Measurements from ENCODE around the gene PPP2R5C.

PPP2R5C gene

DNA sequence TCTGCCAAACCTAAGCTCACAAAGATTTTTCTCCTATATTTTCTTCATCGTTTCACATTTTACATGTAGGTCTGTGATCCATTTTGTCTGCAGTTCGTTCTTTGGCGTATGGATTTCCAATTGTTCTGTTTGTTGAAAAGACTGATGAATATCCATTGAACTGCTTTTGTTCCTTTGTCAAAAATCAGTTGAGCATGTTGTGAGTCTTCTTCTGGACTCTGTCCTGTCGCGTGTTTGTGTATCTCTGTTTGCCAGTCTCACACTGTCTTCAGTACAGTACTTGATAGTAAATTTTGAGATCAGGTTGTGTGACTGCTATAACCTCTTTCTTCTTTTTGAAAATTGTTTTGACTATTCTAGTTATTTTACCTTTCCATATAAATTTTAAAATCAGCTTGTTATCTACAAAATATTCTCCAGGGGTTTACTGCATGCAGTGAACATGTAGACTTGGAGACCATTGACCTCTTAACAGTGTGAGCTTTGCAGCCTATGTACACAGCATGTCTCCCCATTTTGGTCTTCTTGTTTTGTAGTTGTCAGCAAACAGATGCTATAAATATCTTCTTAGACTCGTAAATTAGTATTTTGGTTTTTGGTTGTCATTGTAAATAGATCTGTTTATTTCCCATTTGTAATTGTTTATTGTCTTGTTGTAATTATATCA is 108.9 kb downstream of the PPP2R5C start:
- TF ChIP-seq, protein P1, sequence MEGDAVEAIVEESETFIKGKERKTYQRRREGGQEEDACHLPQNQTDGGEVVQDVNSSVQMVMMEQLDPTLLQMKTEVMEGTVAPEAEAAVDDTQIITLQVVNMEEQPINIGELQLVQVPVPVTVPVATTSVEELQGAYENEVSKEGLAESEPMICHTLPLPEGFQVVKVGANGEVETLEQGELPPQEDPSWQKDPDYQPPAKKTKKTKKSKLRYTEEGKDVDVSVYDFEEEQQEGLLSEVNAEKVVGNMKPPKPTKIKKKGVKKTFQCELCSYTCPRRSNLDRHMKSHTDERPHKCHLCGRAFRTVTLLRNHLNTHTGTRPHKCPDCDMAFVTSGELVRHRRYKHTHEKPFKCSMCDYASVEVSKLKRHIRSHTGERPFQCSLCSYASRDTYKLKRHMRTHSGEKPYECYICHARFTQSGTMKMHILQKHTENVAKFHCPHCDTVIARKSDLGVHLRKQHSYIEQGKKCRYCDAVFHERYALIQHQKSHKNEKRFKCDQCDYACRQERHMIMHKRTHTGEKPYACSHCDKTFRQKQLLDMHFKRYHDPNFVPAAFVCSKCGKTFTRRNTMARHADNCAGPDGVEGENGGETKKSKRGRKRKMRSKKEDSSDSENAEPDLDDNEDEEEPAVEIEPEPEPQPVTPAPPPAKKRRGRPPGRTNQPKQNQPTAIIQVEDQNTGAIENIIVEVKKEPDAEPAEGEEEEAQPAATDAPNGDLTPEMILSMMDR (IDR thresholded peaks at IDR 0.05) = no peak
- no peak for DNase-seq (ENCODE audit: low spot score)
- Histone ChIP-seq H3K4me3 (no peak overlapping the region), H3K27ac (no peak overlapping the region)

DNA sequence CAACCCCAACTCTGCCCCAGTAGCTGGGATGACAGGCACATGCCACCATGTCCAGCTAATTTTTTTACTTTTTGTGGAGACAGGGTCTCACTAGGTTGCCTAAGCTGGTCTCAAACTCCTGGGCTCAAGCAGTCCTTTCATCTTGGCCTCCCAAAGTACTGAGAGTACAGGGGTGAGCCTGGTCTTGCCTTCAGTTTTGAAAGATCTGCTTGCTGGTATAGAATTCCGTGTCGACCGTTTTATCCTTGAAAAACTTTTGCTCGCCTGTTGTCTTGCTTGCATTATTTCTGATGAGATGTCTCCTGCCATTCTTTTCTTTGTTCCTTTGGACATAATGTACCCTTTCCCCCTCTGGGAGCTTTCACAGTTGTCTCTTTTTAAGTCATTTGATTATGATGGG is 110.8 kb downstream of the PPP2R5C start:
- Histone ChIP-seq H3K27ac (no peak overlapping the region), H3K4me3 (no peak overlapping the region)
- no peak for DNase-seq (ENCODE audit: low spot score)
- TF ChIP-seq, protein P1 (IDR thresholded peaks at IDR 0.05) = no peak

DNA sequence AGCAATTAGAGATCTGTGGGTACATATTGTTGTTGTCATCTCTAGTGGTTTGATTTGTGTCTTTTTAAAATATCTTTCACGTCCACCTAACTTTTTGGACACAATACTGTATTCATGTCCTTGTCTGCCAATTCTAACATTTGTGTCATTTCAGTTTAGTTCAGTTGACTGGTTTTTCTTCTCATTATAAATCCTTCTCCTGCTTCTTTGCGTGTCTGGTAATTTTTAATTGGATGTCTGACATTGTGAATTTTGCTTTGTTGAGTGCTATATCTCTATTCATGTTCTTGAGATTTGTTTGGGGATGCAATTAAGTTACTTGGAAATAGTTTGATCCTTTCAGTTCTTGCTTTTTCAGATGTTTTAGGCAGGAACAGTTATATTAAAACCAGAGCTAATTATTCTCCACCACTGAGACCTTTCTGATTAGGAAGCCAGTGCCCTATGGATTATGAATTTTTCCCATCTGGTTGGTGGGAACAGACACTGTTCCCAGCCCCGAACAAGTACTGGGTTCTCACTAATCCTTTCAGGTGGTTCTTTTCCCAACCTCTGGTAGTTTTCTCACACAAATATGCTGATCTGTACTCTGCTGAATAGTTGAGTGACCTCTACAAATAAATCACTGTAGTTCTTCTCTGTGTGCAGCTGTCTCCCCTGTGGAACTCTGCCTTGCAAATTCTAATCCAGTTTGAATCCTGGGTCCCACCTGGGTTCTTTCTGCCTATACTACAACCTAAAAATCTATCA is 111.7 kb downstream of the PPP2R5C start:
- no peak overlapping the region for H3K27ac ChIP-seq
- TF ChIP-seq, protein P1 (IDR thresholded peaks at IDR 0.05) = no peak
- no peak overlapping the region for H3K4me3 ChIP-seq
- no peak for DNase-seq (ENCODE audit: low spot score)

DNA sequence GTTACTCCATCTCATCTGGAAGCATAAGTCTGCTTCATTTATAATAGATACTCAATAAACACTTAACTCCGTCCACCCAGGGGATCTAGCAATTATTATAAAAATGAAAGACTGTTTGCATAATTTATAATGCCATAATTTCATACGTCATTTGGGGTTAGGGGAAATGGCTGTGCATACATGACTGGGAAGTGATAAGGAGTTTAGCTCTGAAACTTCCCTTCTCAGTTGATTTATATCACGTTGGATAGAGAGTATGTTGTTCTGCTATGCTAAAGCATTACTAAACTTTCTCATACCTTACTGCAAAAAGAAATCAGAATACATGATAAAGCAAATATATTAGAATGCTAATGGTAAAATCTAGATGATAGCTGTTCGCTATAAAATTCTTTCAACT is 112.5 kb downstream of the PPP2R5C start:
- no peak for DNase-seq (ENCODE audit: low spot score)
- no peak overlapping the region for H3K27ac ChIP-seq
- H3K4me3 ChIP-seq = no peak overlapping the region
- TF ChIP-seq, protein P1 (IDR thresholded peaks at IDR 0.05) = no peak

DNA sequence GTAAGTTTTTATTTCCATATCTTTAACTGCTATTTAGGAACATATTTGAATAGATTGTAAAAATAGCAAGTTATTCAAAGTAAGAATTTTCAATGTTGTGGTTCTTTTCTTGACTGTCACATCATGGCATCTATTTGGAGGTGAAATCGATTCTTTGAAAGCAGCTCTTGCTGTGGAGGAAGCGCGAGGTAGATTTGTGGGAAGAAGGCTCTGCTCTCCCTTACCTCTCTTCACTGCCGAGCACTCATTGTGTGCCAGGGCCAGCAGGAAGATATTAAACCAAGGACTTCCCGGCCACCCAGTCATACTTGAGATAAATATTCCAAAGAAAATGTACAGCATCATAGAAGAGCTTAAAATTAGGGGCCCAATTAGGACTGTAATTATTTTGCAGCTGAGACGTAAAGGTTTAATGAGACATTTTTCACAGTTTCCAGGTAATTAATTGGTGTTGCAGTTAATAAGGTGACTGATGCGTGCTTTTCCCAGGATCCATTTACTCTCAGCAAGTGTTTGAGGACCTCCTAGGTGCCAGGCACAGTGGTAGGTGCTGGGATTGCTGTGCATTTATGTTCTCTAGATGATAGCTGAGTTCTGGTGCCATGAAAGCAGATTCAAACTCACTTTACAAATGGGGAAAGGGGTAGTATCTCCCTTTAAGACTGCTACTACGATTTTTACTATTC is 113.7 kb downstream of the PPP2R5C start:
- TF ChIP-seq, protein P1 (IDR thresholded peaks at IDR 0.05) = no peak
- DNase-seq (ENCODE audit: low spot score) = no peak
- Histone ChIP-seq H3K4me3 (no peak overlapping the region), H3K27ac (no peak overlapping the region)

DNA sequence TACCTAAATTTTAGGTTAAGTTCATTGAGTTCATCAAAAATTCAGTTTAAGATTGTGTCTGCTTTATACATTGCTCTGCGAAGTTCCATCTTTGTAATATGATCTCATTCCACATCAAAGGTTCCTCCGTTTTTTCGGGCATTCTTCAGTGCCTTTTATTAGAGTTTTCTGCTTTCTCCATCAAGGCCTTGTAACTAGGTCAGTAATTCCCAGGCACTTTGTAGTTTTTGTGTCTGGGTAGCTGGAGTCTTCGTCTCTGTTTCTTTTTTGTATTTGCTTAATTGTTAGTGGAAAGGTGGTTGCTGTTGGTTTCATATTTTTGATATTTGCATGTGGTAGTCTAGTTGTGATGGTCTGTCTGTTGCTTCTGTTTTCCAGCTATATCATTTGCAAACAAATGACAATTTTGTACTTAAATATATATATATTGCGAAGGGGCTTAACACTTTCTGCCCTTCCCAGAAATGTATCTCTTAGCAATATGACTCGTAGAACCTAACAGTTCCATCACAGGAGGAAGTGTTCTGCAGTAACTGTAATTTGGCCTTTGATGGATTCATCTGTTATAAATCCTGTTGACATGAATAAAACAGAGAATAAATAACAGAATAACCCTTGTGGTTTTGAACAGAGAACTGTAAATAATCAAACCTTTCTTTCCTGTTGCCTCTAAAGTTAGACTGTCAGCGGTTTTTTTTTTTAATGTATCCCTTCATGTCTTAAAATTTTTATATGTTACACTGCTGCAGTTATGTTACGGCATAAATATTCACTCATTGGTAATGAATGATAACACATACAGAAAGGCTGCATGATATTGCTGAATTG is 114.4 kb downstream of the PPP2R5C start:
- Histone ChIP-seq H3K27ac (no peak overlapping the region), H3K4me3 (no peak overlapping the region)
- TF ChIP-seq, protein P1 (IDR thresholded peaks at IDR 0.05) = no peak
- no peak for DNase-seq (ENCODE audit: low spot score)
